RWPE2 (cell line): Measurements from ENCODE around the gene INTS14.

Experiments
- ATAC-seq: fragments of 200-7000 bp; cut with Tn5 transposase; 3 replicates; pipeline ENCODE4 v1.9.1; 2021; ENCODE audit warnings: low read depth
- DNase-seq: peaks from one replicate; pipeline ENCODE4 v3.0.0-alpha.2; 2020; ENCODE audit warnings: low spot score
- H3K27ac ChIP-seq: fragments of 450-650 bp; 2 replicates; pipeline ENCODE4 v1.5.1; 2017; ENCODE audit warnings: mild to moderate bottlenecking; ENCODE audit not compliant: poor library complexity, severe bottlenecking
- H3K27me3 ChIP-seq: fragments of 250-450 bp; sonication (Bioruptor Pico); 2 replicates; pipeline ENCODE4 v1.5.1; 2021; ENCODE audit warnings: mild to moderate bottlenecking, moderate library complexity; ENCODE audit not compliant: insufficient read depth, poor library complexity, severe bottlenecking
- H3K36me3 ChIP-seq: fragments of 250-450 bp; sonication (Bioruptor Pico); 2 replicates; pipeline ENCODE4 v1.5.1; 2020; ENCODE audit warnings: low read depth, mild to moderate bottlenecking, moderate library complexity
- H3K4me1 ChIP-seq: fragments of 250-450 bp; sonication (Bioruptor Pico); 2 replicates; pipeline ENCODE4 v1.5.1; 2021; ENCODE audit warnings: mild to moderate bottlenecking, moderate library complexity; ENCODE audit not compliant: insufficient read depth, poor library complexity, severe bottlenecking
- H3K4me3 ChIP-seq: fragments of 250-450 bp; sonication (Bioruptor Pico); 2 replicates; pipeline ENCODE4 v1.5.1; 2021; ENCODE audit warnings: mild to moderate bottlenecking, moderate library complexity; ENCODE audit not compliant: severe bottlenecking
- H3K9me3 ChIP-seq: fragments of 250-450 bp; sonication (Bioruptor Pico); 2 replicates; pipeline ENCODE4 v1.5.1; 2021; ENCODE audit warnings: mild to moderate bottlenecking, moderate library complexity; ENCODE audit not compliant: severe bottlenecking
- TF ChIP-seq, protein P1 (sequence below): fragments of 450-650 bp; IDR thresholded peaks from one replicate; pipeline ENCODE4 v1.5.1; 2017; ENCODE audit warnings: mild to moderate bottlenecking, moderate library complexity; ENCODE audit not compliant: poor library complexity, severe bottlenecking

The INTS14 gene

DNA sequence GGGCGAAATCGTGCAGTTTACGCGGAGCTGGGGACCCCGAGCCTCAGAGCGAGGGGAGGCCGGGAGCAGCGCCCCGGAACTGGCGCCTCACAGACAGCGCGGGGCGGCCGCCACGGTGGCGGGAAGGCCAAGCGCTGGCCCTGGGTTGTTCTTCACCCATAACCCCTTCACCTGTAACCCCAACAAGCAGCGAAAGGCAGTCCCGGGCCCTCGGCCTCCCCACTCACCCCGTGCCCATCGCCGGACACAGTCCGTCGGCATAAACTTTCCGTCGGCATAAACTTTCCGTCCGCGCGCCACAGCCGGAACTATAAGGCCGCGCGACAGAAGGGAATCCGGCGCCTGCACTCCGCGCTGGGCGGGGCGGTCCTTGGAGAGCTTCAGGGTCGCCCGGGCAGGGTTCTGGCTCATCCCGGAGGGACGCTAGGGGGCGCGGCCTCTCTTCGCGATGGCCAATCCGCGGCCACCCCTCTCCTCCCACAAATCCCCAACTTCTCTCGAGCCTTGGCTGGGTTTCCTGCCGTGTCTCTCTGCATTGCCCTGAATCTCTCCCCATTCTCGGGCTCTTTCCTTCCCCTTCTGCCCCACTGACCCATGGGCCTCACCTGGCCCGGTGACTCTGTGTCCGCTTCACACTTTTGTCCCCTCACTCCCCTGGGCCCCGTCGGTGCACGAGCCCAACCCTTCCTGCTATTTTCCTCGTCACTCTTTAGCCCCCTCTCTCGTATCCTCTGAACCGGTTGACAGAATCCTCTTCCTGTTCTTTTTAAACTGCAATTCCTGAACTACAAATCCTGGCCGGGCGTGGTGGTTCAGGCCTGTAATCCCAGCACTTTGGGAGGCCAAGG lies at the start of gene INTS14:
INTS14 (minus strand) TSS at position 261 of the 848 bp plus-strand sequence. CDS start 3,751 bp downstream, outside the sequence.
- peak; percentile 98 for ATAC-seq
- peaks cover 12% of the 10 kb centered on the region for H3K36me3 ChIP-seq

DNA sequence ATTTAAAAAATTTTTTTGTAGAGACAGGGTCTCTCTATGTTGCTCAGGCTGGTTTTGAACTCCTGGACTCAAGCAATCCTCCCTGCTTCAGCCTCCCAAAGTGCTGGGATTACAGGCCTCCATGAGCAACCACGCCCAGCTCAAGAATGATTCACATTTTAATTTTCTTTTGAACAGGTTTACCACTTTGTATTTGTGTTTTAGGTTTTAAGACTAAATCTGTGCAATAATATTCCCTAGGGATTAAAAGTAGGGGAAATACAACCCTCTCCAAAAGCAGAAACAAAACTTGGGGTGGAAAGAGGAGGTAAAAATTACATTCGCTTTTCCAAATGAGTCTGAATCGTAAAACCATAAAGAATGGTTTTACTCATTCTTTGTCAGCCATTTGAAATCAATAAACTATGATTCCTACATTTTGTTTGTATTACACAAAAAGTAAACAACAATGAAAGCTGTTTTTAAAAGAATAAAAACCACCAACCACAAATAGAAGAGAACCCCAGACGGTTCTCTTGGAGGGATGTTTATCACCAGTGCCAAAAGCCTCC lies 48.6 kb upstream of the INTS14 start:
- Histone ChIP-seq H3K27me3 (no peaks in the 10 kb centered on the region), H3K4me3 (no peak overlapping the region), H3K4me1 (peaks cover 9% of the 10 kb centered on the region), H3K9me3 (no peaks in the 10 kb centered on the region), H3K27ac (no peak overlapping the region), H3K36me3 (peaks cover 46% of the 10 kb centered on the region)
- TF ChIP-seq, protein P1, sequence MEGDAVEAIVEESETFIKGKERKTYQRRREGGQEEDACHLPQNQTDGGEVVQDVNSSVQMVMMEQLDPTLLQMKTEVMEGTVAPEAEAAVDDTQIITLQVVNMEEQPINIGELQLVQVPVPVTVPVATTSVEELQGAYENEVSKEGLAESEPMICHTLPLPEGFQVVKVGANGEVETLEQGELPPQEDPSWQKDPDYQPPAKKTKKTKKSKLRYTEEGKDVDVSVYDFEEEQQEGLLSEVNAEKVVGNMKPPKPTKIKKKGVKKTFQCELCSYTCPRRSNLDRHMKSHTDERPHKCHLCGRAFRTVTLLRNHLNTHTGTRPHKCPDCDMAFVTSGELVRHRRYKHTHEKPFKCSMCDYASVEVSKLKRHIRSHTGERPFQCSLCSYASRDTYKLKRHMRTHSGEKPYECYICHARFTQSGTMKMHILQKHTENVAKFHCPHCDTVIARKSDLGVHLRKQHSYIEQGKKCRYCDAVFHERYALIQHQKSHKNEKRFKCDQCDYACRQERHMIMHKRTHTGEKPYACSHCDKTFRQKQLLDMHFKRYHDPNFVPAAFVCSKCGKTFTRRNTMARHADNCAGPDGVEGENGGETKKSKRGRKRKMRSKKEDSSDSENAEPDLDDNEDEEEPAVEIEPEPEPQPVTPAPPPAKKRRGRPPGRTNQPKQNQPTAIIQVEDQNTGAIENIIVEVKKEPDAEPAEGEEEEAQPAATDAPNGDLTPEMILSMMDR = no peak
- no peak for DNase-seq
- ATAC-seq = no peak

More for the DNA sequence above, at the start of gene INTS14:
- TF ChIP-seq, protein P1 = peak; percentile 96
- H3K27ac ChIP-seq = peak within 1 kb of the TSS; percentile 64
- peak within 1 kb of the TSS; percentile 70 for H3K4me3 ChIP-seq
- no peaks in the 10 kb centered on the region for H3K27me3 ChIP-seq
- peaks cover 5% of the 10 kb centered on the region for H3K4me1 ChIP-seq
- H3K9me3 ChIP-seq = no peaks in the 10 kb centered on the region
- peak; percentile 99 for DNase-seq

DNA sequence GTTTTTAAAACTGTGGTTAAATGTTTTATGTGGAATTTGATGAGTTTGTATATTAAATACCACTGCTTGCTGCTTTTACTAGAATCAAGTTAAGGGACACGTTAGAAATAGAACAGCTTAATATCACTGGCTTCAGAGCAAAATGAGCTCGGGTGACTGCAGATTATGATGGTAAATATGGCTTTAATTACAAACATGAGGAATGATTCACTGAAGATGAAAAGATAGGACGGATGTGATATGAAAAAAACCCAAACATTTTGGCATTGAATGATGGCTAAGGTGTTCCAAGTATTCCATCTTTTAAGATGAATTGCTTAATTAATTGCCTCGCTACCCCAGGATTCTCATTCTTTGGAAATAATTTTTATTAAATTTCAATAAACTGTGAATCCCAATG lies 44.5 kb upstream of the INTS14 start:
- TF ChIP-seq, protein P1 = no peak
- Histone ChIP-seq H3K9me3 (no peaks in the 10 kb centered on the region), H3K27ac (peak overlapping the region; percentile 1), H3K4me3 (no peak overlapping the region), H3K27me3 (no peaks in the 10 kb centered on the region), H3K36me3 (peaks cover 26% of the 10 kb centered on the region), H3K4me1 (peaks cover 20% of the 10 kb centered on the region)
- no peak for ATAC-seq
- no peak for DNase-seq

DNA sequence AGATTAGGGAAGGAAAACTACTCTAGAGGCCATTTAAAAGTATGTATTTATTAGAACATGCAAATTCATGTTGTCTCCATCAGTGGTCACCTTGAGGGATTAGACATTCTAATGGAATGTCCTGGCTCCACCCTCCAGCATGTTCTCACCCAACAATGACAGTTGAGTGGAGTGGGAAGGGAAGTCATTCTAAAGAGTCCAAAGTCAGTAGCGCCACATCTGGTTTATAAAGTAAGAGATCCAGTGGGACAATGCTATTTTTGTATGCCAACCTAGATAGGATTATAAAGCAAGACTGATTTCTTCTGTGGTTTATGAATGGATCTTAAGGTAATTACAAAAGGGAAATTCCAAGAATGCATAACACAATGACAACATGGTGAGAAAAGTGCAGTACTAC lies 44.1 kb upstream of the INTS14 start:
- no peak for DNase-seq
- H3K36me3 ChIP-seq = peaks cover 21% of the 10 kb centered on the region
- H3K27ac ChIP-seq = peak overlapping the region; percentile 1

More for the DNA sequence above, 44.1 kb upstream of the INTS14 start:
- ATAC-seq = peak; percentile 79
- Histone ChIP-seq H3K27me3 (no peaks in the 10 kb centered on the region), H3K4me1 (peaks cover 20% of the 10 kb centered on the region), H3K9me3 (no peaks in the 10 kb centered on the region), H3K4me3 (no peak overlapping the region)
- TF ChIP-seq, protein P1 = no peak
